ENCODE measurements around the gene RPP40.

Gene RPP40

DNA sequence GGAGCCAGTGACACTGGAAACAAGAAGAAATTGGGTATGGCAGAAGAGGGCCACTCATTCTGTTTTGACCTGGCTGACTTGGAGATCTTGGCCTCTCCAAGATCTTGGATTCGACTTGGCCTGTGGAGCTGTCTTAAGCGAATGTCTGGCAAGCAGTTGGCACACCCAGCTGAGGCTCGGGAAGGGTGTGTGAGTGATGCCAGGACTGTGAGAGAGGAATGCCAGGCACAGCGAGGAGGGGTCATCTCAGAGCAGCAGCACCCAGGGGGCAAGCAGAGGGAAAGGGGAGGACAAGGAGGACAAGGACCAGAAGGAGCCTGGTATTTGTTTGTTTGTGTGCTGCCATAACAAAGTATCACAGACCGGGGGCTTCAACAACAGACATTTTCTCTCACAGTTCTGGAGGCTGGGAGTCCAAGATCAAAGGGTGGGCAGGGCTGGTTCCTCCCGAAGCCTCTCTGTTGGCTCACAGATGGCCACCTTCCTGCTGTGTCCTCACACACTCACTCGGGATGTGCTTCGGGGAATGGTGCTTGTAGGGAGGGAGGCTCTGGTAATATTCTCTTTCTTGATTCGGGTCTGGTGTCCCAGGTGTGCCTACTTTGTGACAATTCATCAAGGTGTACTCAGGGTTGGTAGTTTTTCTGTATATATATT lies 33.0 kb downstream of the RPP40 start:
- DNase-seq (ENCODE audit: low read depth in 2 of 2), result no peak

DNA sequence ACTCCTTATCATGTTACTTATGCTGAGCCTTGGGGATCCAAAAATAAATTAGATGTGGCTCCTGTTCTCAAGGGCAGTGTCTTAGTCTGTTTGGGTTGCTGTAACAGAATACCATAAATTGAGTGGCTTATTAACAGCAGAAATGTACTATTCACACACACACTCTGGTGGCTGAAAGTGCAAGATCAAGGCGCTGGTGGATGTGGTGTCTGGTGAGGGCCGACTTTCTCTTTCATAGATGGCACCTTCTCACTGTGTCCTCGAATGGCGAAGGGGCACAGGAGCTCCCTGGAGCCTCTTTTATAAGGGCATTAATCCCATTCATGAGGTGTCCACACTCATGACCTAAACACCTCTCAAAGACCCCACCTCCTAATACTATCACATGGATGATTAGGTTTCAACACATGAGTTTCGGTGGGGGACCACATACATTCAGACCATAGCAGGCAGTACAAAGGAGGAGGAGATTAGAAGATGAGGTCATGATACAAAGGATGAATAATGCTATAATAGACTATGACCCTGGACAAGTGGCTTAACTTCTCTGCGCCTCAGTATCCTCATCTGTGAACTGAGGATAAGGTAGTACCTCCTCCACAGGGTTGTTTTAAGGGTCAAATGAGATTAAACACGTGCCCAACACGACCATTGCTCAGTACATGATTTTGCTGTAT lies 34.1 kb downstream of the RPP40 start:
- DNase-seq (ENCODE audit: low read depth in 2 of 2), result no peak

DNA sequence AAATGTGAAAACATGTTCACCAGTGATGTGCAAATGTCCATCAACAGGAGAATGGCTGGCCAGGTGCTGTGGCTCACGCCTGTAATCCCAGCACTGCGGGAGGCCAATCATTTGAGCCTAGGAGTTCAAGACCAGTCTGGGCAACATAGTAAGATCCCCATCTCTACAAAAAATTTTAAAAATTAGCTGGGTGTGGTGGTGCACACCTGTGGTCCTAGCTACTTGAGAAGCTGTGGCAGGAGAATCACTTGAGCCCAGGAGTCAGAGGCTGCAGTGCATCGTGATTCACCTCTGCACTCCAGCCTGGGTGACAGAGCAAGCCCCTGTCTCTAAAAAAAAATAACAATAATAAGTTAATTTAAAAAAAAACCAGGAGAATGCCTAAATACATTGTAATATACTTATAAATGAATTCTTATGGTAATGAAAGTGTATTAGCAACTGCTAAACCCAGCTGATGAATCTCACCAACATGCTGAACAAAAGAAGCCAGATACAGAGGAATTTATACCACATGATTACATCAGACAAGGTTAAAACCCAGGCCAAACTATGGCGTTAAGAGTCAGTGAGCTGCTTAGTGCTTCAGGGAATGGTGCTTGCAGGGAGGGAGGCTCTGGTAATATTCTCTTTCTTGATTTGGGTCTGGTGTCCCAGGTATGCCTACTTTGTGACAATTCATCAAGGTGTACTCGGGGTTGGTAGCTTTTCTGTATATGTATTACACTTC lies 36.4 kb downstream of the RPP40 start:
- DNase-seq (ENCODE audit: low read depth in 2 of 2), result no peak

DNA sequence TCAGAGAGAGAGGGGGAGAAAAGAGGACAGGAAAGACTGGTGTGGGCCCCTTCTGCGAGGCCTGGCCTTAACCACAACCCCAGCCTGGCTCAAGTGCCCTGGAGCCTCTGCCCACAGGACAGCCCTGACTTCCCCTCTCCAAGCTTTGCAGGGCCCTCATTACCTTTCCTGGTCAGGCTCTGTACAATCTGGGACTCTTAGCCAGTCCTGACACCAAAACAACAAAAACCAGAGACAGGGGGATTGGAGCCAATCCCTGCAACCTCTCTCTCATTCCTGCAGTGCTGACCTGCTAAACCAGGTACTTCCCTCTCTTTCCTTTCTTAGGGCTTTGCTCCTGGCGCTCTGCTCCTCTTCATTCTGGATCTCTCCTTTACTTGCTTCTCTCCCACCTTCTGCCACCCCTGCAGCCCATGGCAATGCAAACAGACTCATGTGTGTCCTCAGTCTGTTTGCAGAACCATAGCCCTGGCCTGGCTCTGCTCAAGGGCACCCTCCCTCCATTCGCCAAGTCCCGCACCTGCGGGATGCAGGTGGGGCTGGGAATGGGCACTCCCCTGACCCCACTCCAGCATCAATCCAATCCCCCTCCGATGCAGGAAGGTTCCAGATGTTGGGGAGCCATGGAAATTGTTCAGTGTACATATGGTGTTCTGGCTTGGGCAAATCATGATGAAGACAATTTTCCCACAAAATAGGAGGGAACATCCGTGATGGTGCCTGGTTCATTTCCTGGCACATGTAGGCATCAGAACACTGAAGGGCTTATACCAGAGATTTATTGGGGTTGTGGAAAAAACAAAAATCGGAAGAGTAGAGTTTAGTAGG lies 38.1 kb downstream of the RPP40 start:
- DNase-seq (ENCODE audit: low read depth in 2 of 2), result no peak

DNA sequence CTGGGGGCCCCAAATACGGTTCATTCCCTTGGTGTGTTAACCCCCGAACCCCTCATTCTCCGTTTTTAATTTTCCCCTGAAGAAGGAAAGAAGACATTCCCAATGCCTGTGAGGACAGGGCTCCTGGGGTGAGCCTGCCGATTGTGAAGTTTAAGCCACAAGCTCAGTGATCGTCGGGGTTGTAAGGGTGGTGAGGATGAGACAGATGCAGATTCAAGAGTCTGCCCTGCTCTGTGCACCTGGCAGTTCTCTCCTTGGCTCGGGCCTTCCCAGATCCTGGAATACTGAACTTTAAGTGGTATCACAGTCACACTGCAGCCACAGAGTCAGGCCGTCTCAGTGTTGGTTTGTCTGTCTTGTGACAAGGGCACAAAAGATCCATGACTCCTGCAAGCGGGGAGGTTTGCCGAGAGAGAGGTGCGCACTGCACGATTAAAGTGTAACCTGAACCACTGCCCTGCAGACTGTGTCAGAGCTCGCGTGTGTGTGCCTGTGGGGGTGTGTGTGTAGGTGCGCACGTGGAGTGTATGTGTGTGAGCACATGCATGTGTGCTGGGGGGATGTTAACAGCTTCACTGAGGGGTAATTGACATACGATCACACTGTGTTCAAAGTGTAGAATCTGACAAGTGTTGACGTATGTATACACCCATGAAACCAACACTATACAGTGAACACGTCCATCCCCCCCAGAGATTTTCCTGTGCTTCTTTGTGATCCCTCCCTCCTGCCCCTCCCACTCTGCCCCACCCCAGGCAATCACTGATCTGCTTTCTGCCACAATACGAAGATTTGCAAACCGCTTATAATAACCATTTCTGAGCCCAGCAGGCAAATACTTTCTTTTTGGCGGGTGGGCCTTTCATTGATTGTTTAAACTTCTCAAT lies 38.9 kb downstream of the RPP40 start:
- DNase-seq (ENCODE audit: low read depth in 2 of 2), result no peak

DNA sequence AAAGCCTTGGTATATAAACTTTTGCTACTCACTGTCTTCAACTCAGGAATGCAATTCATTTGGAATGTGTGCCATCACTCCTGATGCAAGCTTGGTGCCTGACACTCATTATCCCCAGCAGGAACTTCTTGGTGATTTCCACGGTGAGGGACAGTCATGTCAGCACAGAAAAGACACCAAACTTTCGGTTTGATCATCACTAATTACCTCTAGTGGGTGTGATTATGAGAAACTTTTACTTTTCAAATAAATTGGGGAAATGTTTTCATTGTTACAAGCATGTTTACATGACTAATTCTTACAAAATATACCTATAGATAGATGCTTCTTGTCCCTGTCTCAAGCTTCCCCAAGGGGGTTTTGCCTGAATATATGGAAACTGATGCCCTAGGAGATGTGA lies 40.9 kb downstream of the RPP40 start:
- DNase-seq (ENCODE audit: low read depth in 2 of 2), result no peak

DNA sequence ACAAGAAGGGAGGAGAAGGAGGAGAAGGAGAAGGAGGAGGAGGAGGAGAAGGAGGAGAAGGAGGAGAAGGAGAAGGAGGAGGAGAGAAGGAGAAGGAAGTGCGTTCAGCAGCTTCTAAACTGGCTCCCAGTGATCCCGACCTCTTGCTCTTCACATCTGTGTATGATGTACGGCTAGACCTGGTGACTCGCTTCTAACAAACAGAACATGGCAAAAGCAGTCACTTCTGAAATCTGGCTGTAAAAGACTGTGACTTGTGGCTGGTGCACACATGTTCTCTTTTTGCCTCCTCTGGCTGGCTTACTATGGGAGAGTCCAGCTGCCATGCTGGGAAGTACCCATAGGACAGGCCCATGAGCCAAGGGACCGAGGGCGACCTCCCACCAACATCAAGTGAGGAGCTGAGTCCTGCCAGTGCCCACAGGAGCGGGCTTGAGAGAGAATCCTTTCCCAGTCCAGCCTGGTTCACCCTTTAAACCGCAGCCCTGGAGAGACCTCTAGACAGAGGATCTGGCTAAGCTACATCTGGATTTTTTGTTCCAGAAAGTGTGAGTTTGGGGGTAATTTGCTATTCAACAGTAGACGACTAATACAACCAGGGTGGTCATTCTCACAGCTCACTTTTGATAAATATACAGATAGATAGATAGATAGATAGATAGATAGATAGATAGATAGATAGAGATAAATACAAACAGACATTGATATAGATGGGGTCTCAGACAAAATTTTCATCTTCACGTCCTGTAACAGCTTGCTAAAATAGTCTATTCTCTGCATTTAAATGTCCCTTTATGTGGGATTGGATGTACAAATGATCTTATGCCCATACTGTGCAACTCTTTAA lies 42.3 kb downstream of the RPP40 start:
- no peak for DNase-seq (ENCODE audit: low read depth in 2 of 2)

DNA sequence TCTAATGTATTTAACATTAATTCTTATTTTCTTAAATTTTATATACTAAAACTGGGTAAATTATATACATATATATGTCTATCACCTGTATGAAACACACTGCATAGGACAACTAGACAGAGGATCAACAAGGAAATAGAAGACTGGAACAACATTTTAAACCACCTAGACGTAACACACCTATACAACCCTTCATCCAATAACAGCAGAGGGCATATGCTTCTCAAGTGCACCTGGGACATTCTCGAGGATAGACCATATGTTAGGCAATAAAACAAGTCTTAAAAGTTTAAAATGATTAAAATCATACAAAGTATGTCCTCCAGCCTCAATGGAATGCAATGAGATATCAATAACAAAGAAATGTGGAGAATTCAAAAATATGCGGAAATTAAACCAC lies 45.2 kb downstream of the RPP40 start:
- DNase-seq (ENCODE audit: low read depth in 2 of 2), result no peak

DNA sequence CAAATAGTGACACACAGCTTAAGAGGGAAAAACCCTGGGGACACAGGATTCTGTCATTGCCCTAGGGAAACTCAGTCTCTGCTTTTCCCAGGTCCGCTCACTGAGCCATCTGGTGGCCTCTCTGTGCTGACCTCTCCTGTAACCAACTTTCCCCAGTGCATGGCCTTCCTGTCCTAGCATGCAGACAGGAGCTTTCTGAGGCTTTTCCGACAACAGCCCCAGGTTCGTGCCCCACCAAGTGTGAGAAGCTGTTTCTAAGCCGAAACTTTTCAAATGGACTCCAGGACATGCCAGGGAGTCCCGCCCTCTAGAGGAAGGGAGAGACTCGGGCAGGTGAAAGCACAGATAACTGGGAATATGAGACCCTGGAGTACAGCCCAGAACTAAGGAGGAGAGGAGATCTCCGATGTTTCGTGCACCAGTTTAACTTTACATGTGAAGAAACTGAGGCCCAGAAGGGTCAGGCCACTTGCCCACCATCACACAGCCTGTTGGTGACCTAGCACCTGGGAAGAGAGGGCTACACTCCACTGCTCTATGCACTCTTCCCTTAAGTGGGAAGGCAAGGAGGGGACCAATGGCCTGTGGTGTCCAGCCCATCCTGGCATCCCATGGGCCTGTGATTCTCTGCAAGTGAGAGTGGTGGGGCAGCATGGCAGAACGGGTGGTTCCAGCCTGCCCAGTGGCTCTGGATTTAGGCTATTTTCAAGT lies 46.2 kb downstream of the RPP40 start:
- no peak for DNase-seq (ENCODE audit: low read depth in 2 of 2)

DNA sequence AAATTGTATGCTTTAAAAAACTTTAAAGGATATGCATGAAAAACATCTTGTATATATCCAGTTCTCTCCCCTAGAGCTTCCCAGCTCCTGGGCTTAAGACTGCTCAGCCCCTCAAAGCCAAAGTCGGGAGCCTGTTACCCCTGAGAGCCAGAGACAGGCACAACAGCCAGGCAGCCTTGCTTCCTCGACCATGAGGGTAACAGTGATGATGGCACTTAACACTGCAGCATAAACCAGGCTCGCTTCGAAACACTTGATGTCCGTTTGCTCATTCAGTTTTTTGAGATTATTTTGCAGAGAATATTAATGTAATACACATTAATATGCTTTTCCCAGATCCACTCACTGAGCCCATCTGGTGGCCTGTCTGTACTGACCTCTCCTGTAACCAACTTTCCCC lies 47.2 kb downstream of the RPP40 start:
- DNase-seq (ENCODE audit: low read depth in 2 of 2), result no peak

DNA sequence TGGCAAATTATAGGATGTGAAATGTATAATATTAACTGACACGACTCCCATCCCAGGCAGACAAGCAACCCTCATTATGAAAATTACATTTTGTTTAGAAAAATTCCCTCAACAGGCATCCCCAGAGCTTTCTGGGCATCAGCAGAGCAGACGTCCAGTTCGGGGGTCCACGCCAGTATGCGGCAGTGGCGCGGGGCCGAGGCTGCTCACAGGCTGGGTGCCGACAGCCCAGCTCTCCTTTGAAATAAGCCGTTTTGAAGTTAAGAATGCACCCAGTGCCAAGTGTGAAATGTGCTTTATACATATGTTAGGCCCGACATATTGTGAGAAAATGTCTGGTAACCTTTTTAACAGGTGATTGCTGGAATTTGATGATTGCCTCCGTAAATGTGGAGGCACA lies 50.4 kb downstream of the RPP40 start:
- no peak for DNase-seq (ENCODE audit: low read depth in 2 of 2)

DNA sequence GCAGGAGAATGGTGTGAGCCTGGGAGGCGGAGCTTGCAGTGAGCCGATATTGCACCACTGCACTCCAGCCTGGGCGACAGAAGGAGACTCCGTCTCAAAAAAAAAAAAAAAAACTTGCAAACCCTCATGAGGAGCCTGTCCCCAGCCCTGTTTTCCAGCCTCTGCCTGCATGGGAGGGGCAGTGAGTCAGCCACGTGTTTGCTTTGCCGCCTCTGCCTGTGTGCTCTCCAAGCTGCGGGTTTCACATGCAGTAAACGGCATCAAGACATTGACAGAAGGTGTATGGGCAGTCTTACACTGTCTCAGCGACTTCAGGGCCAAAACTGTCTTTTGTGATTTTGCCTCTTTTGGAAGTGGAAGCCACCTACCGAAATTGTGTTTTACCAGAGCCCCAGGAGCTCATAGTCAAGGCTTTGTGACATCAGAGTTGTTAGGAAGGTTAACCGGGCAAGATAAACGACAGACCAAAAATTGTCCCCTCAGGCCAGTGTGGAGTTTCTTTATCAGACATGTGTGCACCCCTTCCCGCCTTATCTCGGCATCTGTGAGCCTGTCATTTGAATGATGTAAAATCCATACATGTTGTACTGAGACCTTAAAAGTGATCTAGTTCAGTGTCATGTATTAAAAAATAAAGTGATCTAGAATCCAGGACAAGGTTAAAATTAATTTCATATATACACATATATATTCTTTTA lies 52.9 kb downstream of the RPP40 start:
- no peak for DNase-seq (ENCODE audit: low read depth in 2 of 2)

DNA sequence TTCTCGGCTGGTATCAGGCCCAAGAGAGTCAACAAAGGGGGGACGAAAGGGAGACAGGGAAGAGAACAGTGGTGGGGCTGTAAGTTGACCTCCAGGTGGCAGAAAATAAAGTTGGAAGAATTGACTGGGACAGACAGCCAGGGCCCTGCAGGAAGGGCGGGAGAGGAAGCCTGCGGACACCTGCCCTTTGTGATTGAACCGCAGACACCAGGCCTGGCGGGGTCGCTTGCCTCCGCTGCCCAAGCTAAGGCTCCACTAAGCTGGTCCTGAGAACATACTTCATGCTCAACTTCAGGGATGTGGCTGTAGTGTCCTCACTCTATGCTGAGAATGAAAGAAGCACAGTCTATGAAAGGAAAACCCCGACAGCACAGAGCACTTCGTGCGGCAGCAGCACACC lies 53.8 kb downstream of the RPP40 start:
- DNase-seq (ENCODE audit: low read depth in 2 of 2), result no peak

DNA sequence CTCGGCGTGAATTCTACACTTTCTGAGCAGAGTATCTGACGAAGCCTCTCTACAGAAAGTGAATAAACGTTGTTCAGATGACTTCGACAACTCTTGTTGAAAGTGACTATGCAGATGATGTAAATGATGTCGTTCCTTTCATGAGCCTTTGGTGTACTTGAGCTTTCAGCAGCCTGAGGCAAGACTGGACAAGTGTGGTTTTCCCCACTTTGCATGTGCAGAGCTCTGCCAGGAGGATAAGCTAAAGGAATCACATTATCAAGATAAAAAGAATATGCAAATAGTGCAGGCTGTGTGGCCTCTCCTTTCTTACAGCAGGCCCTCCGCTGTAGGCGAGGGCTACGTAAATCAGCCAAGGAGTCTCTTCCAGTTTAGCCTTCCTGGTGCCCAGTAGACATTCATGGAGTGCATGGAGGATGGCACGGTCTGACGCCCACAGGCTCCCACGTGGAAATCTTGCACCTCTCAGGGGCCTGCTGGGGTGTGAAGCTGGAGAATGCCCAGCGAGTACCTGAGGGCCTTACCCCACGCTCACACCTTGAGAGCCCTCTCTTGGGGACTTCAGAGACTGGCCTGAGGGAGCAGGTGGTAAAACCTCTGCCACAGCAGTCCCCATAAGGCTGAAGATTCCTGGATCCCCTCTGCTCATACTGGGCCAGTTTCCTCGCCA lies 54.9 kb downstream of the RPP40 start:
- DNase-seq (ENCODE audit: low read depth in 2 of 2), result no peak

DNA sequence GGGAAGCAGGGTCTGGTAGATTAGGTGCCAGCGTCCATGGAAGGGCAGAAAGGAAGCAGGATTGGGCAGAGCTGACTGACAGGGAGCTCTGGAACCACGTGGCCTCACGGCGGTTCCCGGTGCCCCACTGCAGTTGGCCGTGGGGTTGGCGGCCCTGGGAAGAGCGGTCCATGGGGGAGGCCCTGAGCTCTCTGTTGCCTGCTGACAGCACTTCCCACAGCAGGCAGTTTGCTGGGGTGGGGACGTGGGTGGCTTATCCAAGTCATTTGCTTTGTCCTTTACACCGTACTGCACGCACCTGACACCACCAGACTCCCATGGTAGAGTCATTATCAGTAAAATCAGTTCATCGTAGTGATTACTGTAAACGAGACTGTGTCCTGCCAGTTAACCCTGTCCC lies 56.1 kb downstream of the RPP40 start:
- DNase-seq (ENCODE audit: low read depth in 2 of 2), result no peak

DNA sequence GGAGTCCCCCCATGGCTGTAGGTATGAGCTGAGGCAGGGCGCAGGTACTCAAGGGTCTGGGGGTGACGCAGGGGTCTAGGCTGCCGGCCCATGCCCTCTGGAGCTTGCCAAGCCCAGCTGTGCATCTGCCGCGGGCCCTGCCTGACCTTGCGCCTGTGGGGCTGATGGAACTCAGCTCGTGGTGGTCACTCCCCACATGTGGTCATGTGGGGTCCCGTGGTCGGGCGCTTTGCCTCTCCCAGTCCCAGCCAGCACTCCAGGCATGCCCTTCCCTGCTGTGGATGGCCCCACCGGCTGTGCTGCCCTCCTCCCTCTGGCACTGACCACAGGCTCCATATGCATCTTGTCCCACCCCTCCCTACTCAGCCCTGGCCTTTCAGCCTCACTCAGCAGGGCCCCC lies 57.3 kb downstream of the RPP40 start:
- no peak for DNase-seq (ENCODE audit: low read depth in 2 of 2)
